NCI-H2227 treated with DMSO at 0.1 percent for 48 hours (cell line): ENCODE data around the gene PHKG2.

Source experiments
- DNase-seq: peaks from one replicate; lab custom pipeline; 2025; lab: John Stamatoyannopoulos, UW

The PHKG2 gene

DNA sequence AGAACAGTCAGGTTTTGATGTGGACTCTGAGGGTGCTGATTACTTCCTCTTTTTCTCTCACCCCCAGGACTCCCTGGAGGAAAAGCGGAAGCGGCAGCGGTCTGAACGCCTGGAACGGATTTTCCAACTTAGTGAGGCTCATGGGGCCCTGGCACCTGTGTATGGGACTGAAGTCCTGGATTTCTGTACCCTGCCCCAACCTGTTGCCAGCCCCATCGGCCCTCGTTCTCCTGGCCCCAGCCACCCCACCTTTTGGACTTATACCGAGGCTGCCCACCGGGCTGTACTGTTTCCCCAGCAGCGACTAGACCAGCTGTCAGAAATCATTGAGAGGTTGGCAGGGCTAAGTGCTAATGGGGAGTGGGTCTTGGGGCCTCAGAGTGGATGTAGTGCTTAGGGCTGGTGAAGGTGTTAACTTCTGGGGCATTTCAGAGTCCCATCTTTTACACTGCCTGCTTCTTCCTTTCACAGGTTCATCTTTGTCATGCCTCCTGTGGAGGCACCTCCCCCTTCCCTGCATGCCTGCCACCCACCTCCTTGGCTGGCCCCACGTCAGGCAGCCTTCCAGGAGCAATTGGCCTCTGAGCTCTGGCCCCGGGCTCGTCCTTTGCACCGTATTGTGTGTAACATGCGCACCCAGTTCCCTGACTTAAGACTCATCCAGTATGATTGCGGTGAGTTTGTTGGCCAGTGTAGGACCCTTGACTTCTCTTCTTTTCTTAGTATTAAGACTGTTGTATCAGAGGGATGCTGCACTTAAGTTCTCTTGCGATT lies 19.1 kb upstream of the PHKG2 start:
- DNase-seq, result no peak

DNA sequence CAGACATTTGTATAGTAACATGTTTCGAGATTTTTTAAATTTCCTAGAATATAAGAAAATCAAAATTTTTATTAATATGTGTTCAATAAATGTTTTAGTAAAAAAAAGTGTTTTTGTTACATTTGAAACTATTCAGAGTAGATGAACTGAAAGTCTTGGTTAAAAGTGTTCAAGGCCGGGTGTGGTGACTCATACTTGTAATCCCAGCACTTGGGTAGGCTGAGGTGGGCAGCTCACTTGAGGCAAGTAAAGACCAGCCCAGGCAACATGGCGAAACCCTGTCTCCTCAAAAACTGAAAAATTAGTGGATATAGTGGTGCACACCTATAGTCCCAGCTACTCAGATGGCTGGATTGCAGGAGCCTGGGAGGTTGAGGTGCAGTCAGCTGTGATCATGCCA lies 16.8 kb upstream of the PHKG2 start:
- DNase-seq, result no peak

DNA sequence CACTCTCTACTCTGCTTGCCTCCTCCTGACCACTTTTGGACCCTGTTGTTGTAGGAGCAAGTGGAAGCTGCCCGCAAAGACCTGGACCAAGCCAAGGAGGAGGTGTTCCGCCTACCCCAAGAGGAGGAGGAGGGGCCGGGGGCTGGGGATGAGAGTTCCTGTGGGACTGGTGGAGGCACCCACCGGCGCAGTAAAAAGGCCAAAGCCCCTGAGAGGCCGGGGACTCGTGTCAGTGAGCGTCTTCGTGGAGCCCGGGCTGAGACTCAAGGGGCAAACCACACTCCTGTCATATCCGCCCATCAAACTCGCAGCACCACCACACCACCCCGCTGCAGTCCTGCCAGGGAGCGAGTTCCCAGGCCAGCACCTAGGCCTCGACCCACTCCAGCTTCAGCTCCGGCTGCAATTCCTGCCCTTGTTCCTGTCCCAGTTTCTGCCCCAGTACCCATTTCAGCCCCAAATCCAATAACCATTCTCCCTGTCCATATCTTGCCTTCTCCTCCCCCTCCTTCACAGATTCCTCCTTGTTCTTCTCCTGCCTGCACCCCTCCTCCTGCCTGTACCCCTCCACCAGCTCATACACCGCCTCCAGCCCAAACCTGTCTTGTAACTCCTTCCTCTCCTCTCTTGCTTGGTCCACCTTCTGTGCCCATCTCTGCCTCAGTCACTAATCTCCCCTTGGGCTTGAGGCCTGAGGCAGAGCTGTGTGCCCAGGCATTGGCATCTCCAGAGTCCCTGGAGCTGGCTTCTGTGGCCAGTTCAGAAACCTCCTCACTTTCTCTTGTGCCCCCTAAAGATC lies 11.0 kb upstream of the PHKG2 start:
- no peak for DNase-seq

DNA sequence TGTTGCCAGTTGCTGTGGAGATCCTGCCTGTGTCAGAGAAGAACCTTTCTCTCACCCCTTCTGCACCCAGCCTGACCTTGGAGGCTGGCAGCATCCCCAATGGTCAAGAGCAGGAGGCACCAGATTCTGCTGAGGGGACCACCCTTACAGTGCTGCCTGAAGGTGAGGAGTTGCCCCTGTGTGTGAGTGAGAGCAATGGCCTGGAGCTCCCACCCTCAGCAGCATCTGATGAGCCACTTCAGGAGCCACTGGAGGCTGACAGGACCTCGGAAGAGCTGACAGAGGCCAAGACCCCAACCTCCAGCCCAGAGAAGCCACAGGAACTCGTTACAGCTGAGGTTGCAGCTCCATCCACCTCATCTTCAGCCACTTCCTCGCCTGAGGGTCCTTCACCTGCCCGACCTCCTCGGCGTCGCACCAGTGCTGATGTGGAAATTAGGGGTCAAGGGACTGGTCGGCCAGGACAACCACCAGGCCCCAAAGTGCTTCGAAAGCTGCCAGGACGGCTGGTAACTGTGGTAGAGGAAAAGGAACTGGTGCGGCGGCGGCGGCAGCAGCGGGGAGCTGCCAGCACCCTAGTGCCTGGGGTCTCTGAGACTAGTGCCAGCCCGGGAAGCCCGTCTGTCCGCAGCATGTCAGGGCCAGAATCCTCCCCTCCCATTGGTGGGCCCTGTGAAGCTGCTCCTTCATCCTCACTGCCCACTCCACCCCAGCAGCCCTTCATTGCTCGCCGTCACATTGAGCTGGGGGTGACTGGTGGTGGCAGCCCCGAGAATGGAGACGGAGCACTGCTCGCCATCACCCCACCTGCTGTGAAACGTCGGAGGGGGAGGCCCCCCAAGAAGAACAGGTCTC lies 10.2 kb upstream of the PHKG2 start:
- no peak for DNase-seq

DNA sequence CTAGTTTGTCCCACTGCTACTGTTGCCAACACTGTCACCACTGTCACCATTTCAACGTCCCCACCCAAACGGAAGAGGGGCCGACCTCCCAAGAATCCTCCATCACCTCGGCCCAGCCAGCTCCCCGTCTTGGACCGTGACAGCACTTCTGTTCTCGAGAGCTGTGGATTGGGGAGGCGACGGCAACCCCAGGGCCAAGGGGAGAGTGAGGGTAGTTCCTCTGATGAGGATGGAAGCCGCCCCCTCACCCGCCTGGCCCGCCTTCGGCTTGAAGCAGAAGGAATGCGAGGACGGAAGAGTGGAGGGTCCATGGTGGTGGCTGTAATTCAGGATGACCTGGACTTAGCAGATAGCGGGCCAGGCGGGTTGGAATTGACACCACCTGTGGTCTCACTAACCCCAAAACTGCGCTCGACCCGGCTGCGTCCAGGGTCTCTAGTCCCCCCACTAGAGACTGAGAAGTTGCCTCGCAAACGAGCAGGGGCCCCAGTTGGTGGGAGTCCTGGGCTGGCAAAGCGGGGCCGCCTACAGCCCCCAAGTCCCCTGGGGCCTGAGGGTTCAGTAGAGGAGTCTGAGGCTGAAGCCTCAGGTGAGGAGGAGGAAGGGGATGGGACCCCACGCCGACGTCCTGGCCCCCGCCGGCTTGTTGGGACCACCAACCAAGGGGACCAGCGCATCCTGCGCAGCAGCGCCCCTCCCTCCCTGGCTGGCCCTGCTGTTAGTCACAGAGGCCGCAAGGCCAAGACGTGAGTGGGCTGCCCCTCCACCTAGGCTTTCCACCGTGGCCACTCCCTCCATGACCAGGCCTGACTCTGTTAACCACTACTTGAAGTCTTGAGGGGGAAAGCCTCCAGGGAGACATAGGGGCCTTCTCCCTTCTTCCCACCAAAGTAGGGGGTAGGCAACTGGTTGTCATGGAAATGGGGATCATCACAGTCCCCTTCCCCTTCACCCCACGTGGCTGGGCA lies 9.0 kb upstream of the PHKG2 start:
- no peak for DNase-seq

DNA sequence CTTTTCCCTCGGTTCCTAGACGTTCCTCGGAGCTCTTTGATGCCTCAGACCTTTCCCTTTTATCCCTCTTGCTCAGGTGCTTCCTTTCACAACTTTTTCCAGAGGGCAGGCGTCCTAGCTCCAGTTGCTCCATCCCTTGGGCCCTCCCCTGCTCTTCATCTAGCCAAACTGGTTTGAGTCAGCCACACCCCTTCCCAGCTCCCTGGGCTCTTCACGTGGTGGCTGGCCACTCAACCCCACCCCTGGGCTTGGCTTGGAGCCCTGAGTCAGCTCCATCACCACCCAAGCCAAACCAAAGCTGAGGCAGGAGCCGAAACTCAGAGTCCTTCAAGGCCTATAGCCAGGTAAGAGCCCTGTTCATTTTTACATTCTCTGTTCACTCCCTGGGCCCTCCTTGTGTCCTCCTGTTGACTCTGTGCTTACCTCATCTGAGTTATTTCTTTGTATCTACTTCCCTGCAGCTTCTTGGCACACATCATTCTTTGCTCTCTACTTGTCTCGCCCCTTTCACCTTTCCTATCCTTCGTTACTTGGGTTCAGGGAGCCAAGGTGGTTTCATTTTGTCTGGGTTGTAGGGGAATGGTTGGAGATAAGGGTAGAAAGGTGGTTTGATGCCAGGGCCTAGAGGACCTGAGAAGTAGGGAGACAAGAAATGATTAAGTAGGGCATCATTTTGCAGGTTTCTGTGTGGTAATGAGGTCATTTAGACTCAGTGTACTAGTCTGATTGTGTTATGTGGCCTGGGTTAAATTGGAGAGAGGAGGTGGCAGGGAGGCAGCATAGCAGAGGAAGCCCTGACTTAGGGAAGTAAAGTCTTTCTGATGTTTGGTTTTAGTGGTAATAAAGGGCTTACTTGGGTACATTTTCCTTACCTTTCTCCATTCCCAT lies 7.6 kb upstream of the PHKG2 start:
- DNase-seq, result no peak

DNA sequence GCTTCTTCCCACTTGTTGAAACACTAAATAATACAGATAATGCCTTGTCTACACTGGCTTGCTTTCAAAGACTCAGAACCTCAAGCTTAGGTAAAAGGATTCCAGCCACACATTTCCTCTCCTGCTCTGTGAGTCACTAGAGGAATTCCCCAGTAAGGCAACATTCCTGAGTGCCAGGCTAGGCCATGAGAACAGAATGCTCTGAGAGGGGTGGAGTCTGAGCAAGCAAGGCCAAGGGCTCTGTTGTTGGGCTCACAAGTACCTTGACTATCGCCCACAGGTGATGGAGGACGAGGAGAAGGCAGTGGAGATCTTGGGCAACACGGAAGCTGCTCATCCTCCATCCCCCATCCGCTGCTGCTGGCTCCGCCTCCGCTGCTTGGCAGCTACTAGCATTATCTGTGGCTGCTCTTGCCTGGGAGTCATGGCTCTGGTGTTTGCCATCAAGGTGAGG lies 6.7 kb upstream of the PHKG2 start:
- peak; percentile 36 for DNase-seq

DNA sequence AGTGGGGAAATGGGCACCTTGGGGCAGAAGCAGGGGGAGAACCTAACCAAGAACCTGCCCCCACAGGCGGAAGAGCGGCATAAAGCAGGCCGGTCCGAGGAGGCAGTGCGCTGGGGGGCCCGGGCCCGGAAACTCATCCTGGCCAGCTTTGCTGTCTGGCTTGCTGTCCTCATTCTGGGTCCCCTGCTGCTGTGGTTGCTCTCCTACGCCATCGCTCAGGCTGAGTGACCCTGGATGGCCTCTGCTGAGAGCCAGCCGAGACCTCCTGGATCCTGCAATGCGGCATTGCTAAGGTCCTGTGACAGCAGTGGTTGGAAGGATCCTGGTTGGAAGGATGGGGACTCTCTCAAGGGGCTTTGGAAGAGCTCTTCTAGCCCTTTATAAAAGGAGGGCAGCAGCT lies 4.5 kb upstream of the PHKG2 start:
- DNase-seq, result no peak

DNA sequence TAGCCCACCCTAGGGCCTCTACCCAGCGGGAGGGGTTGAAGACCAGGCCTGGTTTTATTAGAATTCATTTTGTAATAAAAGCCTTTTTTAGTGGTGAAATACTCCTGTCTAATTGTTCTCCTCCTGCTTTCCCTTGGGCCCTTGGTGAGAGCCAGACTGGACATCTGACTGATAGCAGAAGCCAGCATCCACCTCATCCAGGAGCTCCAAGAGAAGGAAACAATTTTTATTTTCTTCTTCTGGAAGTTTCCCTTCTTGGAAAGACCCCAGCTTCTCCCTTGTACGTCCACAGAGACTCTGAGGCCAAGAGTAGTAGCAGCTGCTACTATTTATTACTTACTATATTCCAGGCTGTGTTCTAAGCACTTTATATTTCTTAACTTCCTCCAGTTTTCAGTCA lies 4.0 kb upstream of the PHKG2 start:
- no peak for DNase-seq

DNA sequence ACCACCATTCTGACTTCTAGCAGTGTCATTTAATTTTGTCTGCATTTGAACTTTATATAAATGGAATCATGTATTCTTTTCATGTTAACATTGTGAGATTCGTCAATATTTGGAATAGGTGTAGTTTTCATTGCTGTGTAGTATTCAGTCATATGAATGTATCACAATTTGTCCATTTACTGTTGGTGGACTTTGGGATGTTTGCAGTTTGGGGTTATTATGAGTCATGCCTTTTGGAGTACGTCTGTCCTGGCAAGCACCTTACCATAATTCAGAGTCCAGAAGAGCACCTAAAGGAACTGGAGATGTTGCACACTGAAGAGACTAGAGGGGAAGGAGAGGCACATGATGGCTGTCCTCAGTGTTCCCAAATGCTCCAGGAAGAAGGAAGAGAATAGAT lies 3.1 kb upstream of the PHKG2 start:
- DNase-seq, result no peak

DNA sequence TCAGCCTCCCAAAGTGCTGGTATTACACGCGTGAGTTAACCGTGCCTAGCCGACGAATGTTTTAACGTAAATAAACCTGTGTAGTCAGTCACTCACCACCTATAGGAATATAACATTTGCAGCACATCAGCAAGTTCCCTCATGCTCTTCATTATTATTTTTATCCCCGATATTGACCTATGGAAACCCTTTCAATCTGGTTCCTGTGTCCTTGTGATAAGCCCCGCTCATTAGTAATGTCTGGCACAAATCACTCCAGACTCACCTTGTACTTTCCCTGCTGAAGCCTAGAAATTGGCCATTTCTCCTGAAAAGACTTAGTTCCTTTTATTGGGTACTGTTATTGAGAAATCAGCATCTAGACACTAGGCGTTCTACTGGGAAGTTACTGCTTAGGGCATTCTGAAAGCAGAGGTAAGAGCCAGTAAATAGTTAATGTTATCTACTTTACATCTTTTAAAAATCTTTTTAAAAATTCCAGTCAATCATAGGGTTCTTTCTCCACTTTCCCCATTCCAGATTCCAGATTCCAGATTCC lies 1.5 kb upstream of the PHKG2 start:
- DNase-seq, result no peak

DNA sequence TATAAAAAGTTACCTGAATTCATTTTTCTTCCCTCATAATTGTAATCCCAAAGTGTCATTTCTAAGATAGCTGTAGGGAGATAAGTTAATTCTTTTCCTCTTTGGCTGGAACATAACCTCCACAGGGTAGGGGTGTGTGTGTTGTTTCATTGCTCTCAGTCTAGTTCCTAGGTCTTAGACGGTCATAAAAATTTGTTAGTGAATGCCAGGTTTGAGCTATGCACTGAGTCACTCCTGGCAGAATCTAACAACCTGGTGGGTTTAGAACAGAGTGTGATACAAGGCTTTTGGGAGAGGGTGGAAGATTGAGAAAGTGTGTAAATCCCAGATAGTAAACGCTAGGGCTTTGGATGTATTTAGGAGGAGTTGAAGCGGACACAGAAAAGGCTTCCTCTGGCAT lies 894 bp upstream of the PHKG2 start:
- no peak for DNase-seq

DNA sequence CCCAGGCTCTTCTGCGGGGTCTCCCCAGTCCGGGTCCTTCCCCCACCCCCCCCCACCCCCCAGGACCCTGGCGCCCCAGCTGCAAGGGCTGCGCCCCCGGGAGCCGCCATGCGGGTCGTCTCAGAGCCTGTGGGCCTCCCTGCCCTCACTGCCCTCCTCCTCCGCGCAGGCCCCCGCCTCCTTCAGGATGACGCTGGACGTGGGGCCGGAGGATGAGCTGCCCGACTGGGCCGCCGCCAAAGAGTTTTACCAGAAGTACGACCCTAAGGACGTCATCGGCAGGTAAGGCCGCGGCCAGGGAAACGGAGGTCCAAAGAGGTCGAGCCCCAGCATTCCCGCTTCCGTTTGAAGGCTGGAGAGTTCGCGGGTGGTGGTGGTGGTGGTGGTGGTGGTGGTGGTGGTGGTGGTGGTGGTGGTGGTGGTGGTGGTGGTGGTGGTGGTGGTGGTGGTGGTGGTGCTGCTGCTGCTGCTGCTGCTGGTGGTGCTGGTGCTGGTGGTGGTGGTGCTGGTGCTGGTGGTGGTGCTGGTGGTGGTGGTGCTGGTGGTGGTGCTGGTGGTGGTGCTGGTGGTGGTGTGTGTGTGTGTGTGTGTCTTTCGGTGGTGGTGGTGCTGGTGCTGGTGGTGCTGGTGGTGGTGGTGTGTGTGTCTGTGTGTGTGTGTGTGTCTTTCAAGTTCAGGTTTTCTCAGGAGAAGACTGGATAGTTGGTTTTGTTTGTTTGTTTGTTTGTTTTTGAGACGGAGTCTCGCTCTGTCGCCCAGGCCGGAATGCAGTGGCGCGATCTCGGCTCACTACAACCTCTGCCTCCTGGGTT lies 615 bp downstream of the PHKG2 start:
- no peak for DNase-seq

DNA sequence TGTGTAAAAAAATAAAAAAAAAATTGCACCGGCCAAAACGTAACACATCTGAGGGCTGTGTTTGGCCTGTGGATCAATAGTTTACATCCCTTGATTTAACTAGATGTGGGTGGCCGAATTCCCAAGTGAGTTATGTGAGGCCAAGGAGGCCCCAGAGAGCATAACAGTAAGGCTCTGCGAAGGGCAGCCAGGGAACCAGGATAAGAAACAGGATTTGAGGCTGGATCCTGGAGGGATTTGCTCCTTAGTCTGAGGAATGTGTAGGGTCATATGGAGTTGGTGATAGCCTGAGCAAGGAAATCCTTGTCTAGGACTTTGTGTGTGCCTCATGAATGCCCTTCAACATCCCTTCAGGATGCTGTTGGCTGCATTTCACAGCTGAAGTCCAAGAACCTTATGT lies 2.0 kb downstream of the PHKG2 start:
- DNase-seq, result no peak

DNA sequence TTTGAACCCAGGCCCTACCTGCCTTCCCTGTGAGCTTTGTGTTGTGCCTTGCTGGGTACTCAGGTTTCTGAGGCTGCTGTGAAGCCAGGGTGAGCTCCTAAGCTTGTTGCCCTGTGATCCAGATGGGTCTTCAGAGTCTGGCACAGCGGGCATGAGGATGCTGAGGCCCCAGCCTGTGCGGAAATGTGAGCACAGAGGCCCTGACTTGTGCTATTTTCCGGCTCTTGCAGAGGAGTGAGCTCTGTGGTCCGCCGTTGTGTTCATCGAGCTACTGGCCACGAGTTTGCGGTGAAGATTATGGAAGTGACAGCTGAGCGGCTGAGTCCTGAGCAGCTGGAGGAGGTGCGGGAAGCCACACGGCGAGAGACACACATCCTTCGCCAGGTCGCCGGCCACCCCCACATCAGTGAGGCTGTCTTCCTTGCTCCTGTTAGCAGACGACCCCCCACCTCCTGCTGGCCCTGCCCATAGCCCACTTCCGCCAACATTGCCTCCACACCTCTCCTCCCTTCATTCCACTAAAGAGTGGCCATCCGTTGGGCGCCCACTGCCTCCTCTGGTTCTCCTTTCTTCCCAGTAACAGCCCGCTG lies 2.7 kb downstream of the PHKG2 start:
- no peak for DNase-seq

DNA sequence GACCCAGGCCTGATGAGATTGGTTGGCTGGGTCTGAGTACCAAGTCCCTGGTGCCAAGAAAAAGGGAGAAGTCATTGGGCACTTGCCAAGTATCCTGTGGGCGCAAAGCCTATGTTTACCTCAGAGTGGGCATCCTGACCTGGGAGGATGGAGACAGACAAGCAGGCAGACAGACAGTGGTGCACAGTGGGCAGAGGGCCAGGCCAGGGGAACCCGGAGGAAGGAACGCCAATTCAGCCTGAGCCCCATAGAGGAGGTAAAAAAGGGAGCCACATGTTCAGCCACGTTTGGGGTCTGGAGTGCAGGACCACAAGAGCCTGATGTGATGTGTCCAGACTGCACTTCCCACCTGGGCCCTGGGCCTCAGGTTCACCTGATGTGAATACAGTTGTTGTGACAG lies 5.4 kb downstream of the PHKG2 start:
- DNase-seq, result no peak

DNA sequence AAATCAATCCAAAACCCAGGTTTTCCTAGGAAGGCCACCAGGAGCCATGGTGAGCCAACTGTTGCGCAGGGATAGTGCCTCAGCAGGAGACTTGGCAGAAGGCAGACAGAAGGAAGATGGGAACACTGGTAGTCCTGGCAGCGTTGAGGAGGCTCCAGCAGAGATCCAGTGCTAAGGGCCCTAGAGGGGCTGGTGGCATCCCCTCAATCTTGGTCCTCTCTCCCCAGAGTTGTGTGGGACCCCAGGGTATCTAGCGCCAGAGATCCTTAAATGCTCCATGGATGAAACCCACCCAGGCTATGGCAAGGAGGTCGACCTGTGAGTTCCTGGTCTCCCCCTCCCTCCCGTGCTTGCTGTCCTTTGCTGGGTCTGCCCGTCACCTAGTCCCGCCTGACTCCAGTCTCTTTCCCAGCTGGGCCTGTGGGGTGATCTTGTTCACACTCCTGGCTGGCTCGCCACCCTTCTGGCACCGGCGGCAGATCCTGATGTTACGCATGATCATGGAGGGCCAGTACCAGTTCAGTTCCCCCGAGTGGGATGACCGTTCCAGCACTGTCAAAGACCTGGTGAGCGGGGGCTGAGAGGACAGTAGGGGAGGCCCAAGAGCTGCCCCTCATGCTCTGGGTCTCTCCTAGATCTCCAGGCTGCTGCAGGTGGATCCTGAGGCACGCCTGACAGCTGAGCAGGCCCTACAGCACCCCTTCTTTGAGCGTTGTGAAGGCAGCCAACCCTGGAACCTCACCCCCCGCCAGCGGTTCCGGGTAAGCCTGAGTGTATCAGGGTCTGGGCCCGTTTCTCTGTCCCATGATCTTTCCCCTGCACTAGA lies 7.9 kb downstream of the PHKG2 start:
- DNase-seq, result no peak

DNA sequence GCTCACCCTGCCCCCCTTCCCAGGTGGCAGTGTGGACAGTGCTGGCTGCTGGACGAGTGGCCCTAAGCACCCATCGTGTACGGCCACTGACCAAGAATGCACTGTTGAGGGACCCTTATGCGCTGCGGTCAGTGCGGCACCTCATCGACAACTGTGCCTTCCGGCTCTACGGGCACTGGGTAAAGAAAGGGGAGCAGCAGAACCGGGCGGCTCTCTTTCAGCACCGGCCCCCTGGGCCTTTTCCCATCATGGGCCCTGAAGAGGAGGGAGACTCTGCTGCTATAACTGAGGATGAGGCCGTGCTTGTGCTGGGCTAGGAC lies 8.5 kb downstream of the PHKG2 start:
- no peak for DNase-seq
